ENCODE measurements around the gene SPRYD4. TPM values are rescaled to one million over a fixed set of nuclear protein-coding genes. Genes with fewer than 3 reads are reported as not detected.
"Not testable (repeated sequence)": the region's sequence is repeated elsewhere in the genome, so short reads cannot be mapped to it uniquely, and the experiment has no call there.

The SPRYD4 gene
- total RNA-seq, 1 donor from 2014 or later: 3.6 TPM

DNA sequence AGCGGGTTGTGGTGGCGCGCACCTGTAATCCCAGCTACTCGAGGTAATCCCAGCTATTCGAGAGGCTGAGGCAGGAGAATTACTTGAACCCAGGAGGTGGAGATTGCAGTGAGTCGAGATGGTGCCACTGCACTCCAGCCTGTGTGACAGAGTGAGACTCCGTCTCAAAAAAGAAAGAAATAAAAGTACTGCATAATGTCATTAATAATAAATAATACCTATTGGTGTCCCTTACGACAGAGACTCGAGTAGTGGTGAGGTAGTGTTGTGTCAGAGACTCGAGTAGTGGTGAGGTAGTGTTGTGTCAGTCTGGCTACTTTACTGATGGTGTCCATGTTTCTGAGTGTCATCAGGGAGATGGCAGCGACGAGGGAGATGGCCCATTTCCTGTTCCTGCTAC, 18.3 kb downstream of the SPRYD4 start:
- Histone ChIP-seq H3K27ac (replicated peaks) (no peak overlapping the region), H3K9me3 (replicated peaks) (peaks cover 3% of the 10 kb centered on the region), H3K27me3 (ENCODE audit: low read depth) (no peaks in the 10 kb centered on the region), H3K4me3 (peak overlapping the region; percentile 77), H3K4me1 (peaks cover 20% of the 10 kb centered on the region), H3K36me3 (no peaks in the 10 kb centered on the region)
- no peak for DNase-seq
- TF ChIP-seq, protein P1, sequence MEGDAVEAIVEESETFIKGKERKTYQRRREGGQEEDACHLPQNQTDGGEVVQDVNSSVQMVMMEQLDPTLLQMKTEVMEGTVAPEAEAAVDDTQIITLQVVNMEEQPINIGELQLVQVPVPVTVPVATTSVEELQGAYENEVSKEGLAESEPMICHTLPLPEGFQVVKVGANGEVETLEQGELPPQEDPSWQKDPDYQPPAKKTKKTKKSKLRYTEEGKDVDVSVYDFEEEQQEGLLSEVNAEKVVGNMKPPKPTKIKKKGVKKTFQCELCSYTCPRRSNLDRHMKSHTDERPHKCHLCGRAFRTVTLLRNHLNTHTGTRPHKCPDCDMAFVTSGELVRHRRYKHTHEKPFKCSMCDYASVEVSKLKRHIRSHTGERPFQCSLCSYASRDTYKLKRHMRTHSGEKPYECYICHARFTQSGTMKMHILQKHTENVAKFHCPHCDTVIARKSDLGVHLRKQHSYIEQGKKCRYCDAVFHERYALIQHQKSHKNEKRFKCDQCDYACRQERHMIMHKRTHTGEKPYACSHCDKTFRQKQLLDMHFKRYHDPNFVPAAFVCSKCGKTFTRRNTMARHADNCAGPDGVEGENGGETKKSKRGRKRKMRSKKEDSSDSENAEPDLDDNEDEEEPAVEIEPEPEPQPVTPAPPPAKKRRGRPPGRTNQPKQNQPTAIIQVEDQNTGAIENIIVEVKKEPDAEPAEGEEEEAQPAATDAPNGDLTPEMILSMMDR (IDR thresholded peaks at IDR 0.05; ENCODE audit: borderline replicate concordance): no peak
- intact Hi-C loops (cut with micrococcal nuclease): no loop called here

DNA sequence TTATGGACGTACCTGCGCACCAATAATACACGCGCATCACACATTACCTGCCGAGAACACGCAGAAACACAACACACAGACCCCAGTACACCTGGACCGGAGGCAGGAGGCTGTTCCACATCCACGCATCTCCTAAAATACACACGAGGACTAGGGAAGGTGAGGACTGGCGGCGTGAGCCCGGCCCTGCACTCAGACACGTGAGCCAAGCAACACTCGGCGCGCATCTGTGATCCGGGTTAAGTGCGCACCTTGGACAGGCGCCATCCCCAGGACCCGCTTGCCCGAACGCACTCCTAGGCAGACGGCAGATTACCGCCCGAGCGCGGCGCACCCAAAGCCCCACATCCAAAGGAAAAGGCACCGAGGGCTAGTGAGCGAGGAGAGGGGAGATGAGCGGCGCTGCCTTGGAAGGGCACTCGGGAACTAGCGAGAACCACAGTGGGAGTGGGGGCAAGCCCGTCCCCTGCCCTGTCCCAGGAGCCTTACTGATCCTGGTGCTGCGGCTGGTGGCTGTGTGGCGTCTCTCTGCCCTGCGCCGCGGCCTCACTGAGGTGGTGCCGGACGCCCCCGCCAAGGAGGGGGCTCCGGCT, 19.2 kb downstream of the SPRYD4 start:
- TF ChIP-seq, protein P1 (IDR thresholded peaks at IDR 0.05; ENCODE audit: borderline replicate concordance): no peak
- DNase-seq: no peak
- H3K9me3 ChIP-seq (replicated peaks): peaks cover 3% of the 10 kb centered on the region
- H3K4me1 ChIP-seq: peaks cover 20% of the 10 kb centered on the region
- no peaks in the 10 kb centered on the region for H3K36me3 ChIP-seq
- peak overlapping the region; percentile 77 for H3K4me3 ChIP-seq
- intact Hi-C loops (cut with micrococcal nuclease): no loop called here
- no peaks in the 10 kb centered on the region for H3K27me3 ChIP-seq (ENCODE audit: low read depth)
- no peak overlapping the region for H3K27ac ChIP-seq (replicated peaks)

DNA sequence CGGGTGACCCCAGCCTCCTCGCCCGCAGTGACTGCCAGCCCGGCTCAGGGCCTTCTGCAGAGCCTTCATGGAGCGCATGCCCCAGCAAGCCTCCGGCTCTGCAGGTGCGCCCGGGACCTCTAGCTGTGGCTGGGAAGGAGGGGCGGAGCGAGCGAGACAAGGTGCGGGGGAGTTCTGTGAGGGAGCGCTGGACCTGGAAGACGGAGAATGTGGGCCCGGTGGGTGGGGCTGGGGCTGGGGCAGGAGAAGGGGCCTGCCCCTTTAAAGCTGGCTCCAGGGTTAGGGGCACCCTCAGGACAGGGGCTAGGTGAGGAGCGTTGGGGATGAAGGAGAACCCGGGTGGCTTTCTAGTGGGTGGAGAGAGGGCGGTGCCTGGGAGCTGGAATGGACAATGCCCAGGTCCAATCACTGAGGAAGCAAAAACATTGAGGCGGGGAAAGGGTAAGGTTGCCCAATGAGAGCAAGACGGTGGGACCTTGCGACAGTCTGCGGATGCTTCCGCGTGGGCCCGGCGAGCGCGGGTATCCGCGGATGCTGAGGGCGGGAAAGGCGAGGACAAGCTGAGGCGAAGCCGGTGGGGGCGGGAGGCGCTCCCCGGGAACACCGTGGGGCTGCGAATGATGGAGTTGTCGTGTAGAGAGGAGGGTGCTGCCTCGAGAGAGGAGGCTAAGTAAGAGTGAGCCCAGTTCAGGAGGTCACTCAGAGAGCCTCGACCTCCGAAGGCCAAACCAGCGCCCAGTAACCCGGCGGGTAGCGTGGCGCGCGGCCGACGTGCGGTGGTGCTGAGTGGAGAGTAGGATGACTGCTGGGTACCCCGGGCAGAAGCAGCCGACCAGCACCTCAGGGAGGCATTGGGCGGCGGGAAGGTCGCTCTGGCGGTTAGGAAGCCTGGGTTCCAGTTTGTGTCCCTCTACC, 19.9 kb downstream of the SPRYD4 start, which contains the start of gene GLS2:
TSS of gene GLS2 (minus strand) at position 121 of the 915 bp plus-strand sequence. CDS start at position 78, 43 bp downstream.
- intact Hi-C loops (cut with micrococcal nuclease): no loop called here
- Histone ChIP-seq H3K27ac (replicated peaks) (no peak within 1 kb of the TSS), H3K27me3 (ENCODE audit: low read depth) (no peaks in the 10 kb centered on the region), H3K4me3 (peak within 1 kb of the TSS; percentile 77), H3K36me3 (no peaks in the 10 kb centered on the region), H3K4me1 (peaks cover 20% of the 10 kb centered on the region), H3K9me3 (replicated peaks) (peaks cover 3% of the 10 kb centered on the region)
- TF ChIP-seq, protein P1 (IDR thresholded peaks at IDR 0.05; ENCODE audit: borderline replicate concordance): no peak
- DNase-seq: peak; percentile 67

DNA sequence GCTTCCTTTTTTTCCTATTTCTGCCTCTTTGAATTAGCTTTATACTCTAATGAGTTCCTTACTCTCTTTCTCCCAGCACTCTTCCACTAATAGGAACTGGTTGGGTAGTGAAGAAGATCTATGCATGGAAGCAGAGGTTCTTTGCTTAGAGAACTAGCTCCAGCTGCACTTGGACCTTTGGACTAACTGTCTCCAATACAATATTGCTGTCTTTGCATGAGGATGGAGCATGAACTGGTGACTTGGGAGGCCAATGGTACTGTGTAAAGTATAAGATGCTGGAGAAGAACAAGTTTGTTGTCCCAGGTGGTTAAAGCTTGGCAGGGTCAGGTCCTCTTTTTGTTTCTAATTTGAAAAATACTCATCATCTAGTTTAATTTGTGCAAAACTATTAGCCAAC, 22.0 kb downstream of the SPRYD4 start:
- no peak overlapping the region for H3K27ac ChIP-seq (replicated peaks)
- intact Hi-C loops (cut with micrococcal nuclease): no loop called here
- peaks cover 20% of the 10 kb centered on the region for H3K4me1 ChIP-seq

DNA sequence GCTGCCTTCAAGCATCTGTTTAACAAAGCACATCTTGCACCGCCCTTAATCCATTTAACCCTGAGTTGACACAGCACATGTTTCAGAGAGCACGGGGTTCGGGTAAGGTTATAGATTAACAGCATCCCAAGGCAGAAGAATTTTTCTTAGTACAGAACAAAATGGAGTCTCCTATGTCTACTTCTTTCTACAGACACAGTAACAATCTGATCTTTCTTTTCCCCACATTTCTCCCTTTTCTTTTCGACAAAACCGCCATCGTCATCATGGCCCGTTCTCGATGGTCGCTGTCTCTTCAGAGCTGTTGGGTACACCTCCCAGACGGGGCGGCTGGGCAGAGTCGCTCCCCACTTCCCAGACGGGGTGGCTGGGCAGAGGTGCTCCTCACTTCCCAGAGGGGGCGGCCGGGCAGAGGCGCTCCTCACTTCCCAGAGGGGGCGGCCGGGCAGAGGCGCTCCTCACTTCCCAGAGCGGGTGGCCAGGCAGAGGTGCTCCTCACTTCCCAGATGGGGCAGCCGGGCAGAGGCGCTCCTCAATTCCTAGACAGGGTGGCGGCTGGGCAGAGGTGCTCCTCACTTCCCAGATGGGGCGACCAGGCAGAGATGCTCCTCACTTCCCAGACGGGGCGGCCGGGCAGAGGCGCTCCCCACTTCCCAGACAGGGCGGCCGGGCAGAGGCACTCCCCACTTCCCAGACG, 25.2 kb downstream of the SPRYD4 start:
- H3K27me3 ChIP-seq (ENCODE audit: low read depth); H3K4me3 ChIP-seq; DNase-seq; intact Hi-C loops (cut with micrococcal nuclease); H3K36me3 ChIP-seq; H3K4me1 ChIP-seq; H3K9me3 ChIP-seq (replicated peaks); H3K27ac ChIP-seq (replicated peaks): not testable (repeated sequence)

More for the DNA sequence above, 22.0 kb downstream of the SPRYD4 start:
- TF ChIP-seq, protein P1 (IDR thresholded peaks at IDR 0.05; ENCODE audit: borderline replicate concordance): no peak
- H3K27me3 ChIP-seq (ENCODE audit: low read depth): no peaks in the 10 kb centered on the region
- no peak for DNase-seq
- H3K36me3 ChIP-seq: no peaks in the 10 kb centered on the region
- peaks cover 3% of the 10 kb centered on the region for H3K9me3 ChIP-seq (replicated peaks)
- H3K4me3 ChIP-seq: no peak overlapping the region

DNA sequence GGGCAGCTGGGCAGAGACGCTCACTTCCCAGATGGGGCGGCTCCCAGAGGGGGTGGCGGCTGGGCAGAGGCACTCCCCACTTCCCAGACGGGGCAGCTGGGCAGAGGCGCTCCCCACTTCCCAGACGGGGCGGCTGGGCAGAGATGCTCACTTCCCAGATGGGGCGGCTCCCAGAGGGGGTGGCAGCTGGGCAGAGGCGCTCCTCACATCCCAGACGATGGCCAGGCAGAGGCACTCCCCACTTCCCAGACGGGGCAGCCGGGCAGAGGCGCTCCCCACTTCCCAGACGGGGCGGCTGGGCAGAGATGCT, 25.7 kb downstream of the SPRYD4 start:
- DNase-seq; H3K27ac ChIP-seq (replicated peaks); H3K27me3 ChIP-seq (ENCODE audit: low read depth); H3K9me3 ChIP-seq (replicated peaks); H3K4me3 ChIP-seq; intact Hi-C loops (cut with micrococcal nuclease); H3K36me3 ChIP-seq; H3K4me1 ChIP-seq: not testable (repeated sequence)

DNA sequence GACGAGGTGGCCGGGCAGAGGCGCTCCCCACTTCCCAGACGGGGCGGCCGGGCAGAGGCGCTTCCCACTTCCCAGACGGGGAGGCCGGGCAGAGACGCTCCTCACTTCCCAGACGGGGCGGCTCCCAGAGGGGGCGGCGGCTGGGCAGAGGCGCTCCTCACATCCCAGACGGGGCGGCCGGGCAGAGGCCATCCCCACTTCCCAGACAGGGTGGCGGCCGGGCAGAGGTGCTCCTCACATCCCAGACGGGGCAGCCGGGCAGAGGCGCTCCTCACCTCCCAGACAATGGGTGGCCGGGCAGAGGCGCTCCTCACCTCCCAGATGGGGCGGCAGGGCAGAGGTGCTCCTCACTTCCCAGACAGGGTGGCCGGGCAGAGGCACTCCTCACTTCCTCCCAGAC, 26.1 kb downstream of the SPRYD4 start:
- intact Hi-C loops (cut with micrococcal nuclease); DNase-seq: not testable (repeated sequence)

More for the DNA sequence above, 26.1 kb downstream of the SPRYD4 start:
- H3K27me3 ChIP-seq (ENCODE audit: low read depth); H3K4me1 ChIP-seq; H3K4me3 ChIP-seq; H3K36me3 ChIP-seq; H3K27ac ChIP-seq (replicated peaks); H3K9me3 ChIP-seq (replicated peaks): not testable (repeated sequence)

Measured in left ventricle myocardium inferior (tissue), 1 donor.